ENCODE measurements around the gene COL26A1. TPM values are rescaled to one million over a fixed set of nuclear protein-coding genes. Genes with fewer than 3 reads are reported as not detected.
A peak's percentile ranks its signal among the peaks of the same experiment; 100 is the strongest.
"Not testable (repeated sequence)": the region's sequence is repeated elsewhere in the genome, so short reads cannot be mapped to it uniquely, and the experiment has no call there.

The COL26A1 gene
- polyA plus RNA-seq, 1 donor from 2014 or later = not detected

DNA sequence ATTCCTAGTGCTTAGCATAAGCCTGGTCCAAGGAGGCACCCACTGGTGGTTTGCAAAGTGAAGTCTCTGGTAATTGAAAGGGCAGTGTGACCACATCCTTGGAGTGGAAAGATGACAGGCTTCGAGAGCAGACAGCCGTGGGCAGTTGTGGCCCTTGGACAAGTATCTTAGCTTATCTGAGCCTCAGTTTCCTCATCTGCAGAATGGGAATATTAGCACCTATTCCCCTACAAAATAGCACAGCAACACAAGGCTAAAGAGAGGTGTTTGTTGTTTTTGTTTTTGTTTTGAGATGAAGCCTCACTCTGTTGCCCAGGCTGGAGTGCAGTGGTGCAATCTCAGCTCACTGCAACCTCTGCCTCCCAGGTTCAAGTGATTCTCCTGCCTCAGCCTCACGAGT is 237.1 kb downstream of the COL26A1 start:
- Mint-ChIP-seq H3K36me3 (no peaks in the 10 kb centered on the region), H3K4me3 (no peak overlapping the region), H3K27me3 (peaks cover 1% of the 10 kb centered on the region), H3K9me3 (no peaks in the 10 kb centered on the region), H3K27ac (no peak overlapping the region), H3K4me1 (peaks cover 0 to 2% (median 0%) of the 10 kb centered on the region in 3 donors)

DNA sequence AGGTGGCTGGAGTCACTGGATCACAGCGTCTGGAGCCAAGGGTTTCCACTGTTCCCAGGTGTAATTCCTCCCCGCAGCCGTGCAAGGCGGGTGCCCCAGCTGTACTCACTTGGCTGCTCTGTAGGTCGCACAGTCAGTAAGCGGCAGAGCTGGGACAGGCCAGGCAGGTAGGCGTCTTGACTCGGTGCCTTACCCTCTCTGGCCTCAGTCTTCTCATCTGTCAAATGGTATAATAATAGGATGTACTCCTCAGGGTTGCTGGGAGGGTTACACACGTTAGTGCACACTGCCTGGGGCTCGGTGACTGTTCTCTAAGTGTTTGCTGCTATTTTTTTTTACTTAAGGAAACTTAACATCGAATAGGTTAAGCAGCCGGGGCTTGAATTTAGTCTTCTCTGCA is 239.4 kb downstream of the COL26A1 start:
- no peaks in the 10 kb centered on the region for H3K36me3 Mint-ChIP-seq
- peaks cover 0 to 2% (median 0%) of the 10 kb centered on the region in 3 donors for H3K4me1 Mint-ChIP-seq
- no peak overlapping the region for H3K27ac Mint-ChIP-seq
- H3K4me3 Mint-ChIP-seq = no peak overlapping the region
- H3K27me3 Mint-ChIP-seq = peaks cover 1% of the 10 kb centered on the region
- H3K9me3 Mint-ChIP-seq = no peaks in the 10 kb centered on the region

DNA sequence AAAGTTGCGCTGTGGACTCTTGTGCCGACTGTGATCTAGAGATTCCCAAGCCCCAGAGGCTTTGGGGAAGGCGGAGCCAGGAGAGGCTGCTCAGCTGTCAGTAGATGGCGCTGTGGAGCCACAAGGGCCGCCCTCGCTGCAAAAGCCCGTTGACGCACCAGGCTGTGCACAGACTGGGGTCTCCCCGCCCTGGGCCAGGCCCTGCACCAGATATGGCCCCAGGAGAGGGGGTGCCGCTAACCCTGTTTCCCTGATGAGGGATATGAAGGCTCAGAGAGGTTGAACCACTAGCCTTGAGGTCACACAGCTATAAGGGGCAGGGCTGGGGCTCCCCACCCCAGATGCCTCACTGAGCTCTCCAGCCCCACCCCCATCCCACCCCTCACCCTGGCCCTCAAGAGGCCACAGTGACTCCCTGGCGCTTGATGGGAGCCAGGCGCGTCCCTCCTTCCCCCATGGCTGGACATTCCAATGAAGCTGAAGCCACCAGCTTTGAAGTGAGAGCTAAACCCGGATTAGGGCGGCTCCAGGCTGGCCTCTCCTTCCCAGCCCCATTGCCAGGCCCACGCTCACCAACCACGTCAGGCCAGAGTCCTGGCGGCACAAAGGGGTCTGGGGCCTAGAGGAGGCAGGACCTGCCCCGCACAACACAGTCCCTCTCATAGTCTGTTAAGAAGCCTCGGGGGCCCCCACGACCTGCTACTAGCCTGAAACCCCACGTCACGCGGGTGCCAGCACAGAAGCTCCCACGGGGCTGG is 240.0 kb downstream of the COL26A1 start:
- Mint-ChIP-seq H3K4me3 (no peak overlapping the region), H3K27me3 (peaks cover 1% of the 10 kb centered on the region), H3K9me3 (no peaks in the 10 kb centered on the region), H3K4me1 (peaks cover 0 to 2% (median 0%) of the 10 kb centered on the region in 3 donors), H3K36me3 (no peaks in the 10 kb centered on the region), H3K27ac (no peak overlapping the region)

- H3K27me3 Mint-ChIP-seq = peaks cover 1% of the 10 kb centered on the region
- no peaks in the 10 kb centered on the region for H3K9me3 Mint-ChIP-seq
- no peak overlapping the region for H3K4me3 Mint-ChIP-seq
- no peak overlapping the region for H3K27ac Mint-ChIP-seq
- peaks cover 0 to 2% (median 0%) of the 10 kb centered on the region in 3 donors for H3K4me1 Mint-ChIP-seq
- no peaks in the 10 kb centered on the region for H3K36me3 Mint-ChIP-seq
These were observed 241.8 kb downstream of the COL26A1 start for GRCh38 chr7:101604331-101604933.

DNA sequence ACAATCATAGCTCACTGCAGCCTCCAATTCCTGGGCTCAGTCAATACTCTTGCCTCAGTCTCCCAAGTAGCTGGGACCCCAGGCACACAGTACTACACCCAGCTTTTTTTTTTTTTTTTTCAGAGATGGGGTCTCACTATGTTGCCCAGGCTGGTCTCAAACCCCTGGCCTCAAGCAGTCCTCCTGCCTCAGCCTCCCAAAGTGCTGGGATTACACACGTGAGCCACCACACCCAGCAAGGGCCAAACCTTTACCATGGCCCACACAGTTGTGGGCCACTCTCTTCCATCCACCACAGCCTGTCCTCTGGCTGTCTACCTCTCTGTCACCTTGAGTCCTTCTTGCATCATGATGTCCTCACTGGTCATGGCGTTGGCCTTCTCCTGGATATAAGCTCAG is 242.3 kb downstream of the COL26A1 start:
- not testable (repeated sequence) for H3K27me3 Mint-ChIP-seq, H3K4me1 Mint-ChIP-seq, H3K36me3 Mint-ChIP-seq, H3K4me3 Mint-ChIP-seq, H3K9me3 Mint-ChIP-seq
- H3K27ac Mint-ChIP-seq = peak overlapping the region in 1 of 3 donors; percentile 23

DNA sequence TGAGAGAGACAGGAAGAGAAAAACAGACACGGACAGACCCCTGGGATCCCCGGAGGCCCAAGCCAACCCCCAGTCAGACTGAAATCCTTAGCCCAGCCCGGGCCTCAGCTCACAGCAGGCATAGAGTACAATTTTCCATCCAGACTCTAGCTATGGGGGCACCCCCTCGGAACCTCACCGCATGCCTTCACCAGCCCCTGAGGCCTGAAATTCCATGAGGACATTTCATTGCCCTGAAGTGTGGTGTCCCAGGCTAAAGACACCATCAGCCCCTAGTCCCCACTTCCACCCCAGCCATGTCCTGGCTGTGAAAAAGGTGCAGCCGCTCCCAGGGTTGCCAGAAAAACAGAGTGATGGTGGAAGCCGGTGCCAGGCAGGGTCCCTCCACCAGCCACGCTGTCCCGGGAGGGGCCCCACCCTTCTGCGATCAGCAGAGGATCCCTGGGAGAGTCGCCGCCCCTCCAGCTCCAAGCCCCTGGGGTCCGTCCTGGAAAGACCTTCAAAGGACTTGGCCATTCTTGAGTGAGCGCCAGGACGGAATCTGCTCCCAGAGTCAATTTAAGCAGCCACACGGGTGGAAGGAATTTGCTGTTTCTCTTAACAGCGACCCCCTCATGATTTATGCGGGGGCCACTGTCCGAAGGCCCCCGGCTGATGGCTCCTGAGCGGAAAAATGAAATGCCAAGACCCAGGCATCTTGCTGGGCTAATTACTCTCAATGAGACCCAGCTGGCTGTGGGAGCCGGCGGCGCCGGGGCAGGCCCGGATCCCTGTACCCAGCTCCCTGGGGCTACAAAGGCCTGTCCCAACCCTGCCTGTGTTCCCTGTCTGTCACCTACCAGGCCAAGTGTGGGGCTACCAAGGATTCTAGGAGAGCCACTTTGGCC is 243.2 kb downstream of the COL26A1 start:
- Mint-ChIP-seq H3K9me3 (no peaks in the 10 kb centered on the region), H3K36me3 (no peaks in the 10 kb centered on the region), H3K27me3 (peaks cover 1% of the 10 kb centered on the region), H3K27ac (peak overlapping the region in 1 of 3 donors; percentile 65), H3K4me3 (no peak overlapping the region), H3K4me1 (peaks cover 0 to 2% (median 0%) of the 10 kb centered on the region in 3 donors)

DNA sequence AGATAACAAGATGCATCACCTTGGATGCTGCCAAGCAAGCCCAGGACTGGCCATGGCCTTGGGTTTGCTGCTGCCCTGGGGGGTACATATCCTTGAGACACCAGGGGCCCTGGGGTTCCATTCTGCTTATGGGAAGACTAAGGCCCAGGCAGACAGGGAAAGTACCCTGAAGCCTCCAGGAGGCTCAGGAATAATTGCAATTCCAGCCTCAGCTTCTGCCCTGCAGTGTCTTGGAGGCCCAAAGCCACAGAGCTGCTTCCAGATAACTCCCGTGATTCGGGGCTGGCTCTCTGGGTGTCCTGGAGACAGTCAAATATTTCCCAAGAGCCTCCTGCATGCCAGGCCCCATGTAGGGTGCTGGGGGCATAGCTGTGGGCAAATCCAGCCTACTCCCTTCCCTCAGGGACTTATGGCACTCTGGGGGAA is 243.8 kb downstream of the COL26A1 start:
- Mint-ChIP-seq H3K27me3 (peaks cover 1% of the 10 kb centered on the region), H3K27ac (no peak overlapping the region), H3K4me1 (peaks cover 0 to 2% (median 0%) of the 10 kb centered on the region in 3 donors), H3K4me3 (no peak overlapping the region), H3K9me3 (no peaks in the 10 kb centered on the region), H3K36me3 (no peaks in the 10 kb centered on the region)

Other genes starting within 250 kb of the COL26A1 start
- not detected for gene SERPINE1, start 235.8 kb upstream of the COL26A1 start, polyA plus RNA-seq
- 8.3 TPM for gene AP1S1, start 208.4 kb upstream of the COL26A1 start, polyA plus RNA-seq
- gene VGF, start 197.3 kb upstream of the COL26A1 start, polyA plus RNA-seq = not detected
- gene NAT16, start 182.6 kb upstream of the COL26A1 start, polyA plus RNA-seq = not detected
- gene MOGAT3, start 161.8 kb upstream of the COL26A1 start, polyA plus RNA-seq = not detected
- 16.8 TPM for gene PLOD3, start 145.3 kb upstream of the COL26A1 start, polyA plus RNA-seq
- 54.4 TPM for gene ZNHIT1, start 144.7 kb upstream of the COL26A1 start, polyA plus RNA-seq
- gene CLDN15, start 125.1 kb upstream of the COL26A1 start, polyA plus RNA-seq = 2.2 TPM
- 172 TPM for gene FIS1, start 117.8 kb upstream of the COL26A1 start, polyA plus RNA-seq
- gene IFT22, start 41.1 kb upstream of the COL26A1 start, polyA plus RNA-seq = 5.3 TPM